ENCODE measurements around the gene TLL2. TPM values are rescaled to one million over a fixed set of nuclear protein-coding genes. Genes with fewer than 3 reads are reported as not detected.

TLL2 gene
- total RNA-seq, 1 experiment from 2014 or later: 0.14 TPM

- Histone ChIP-seq H3K4me1 (no peaks in the 10 kb centered on the region), H3K36me3 (ENCODE audit: control insufficient read depth, insufficient read depth, low read length) (no peaks in the 10 kb centered on the region), H3K27me3 (replicated peaks; ENCODE audit: control insufficient read depth, insufficient read depth, low read length) (no peaks in the 10 kb centered on the region), H3K9me3 (no peaks in the 10 kb centered on the region), H3K4me3 (ENCODE audit: low read depth, low read length) (no peak overlapping the region)
- no peaks in the 10 kb centered on the region for H3K36me3 Mint-ChIP-seq (ENCODE audit: insufficient read depth, unreplicated experiment)
- ChIA-PET POLR2A (no interaction called here), CTCF (no interaction called here)
- TF ChIP-seq CTCF (IDR thresholded peaks at IDR 0.05; ENCODE audit: insufficient read depth in 1 of 2, low read depth in 1 of 2, low read length in 1 of 2, severe bottlenecking in 1 of 2, unreplicated experiment in 1 of 2): no peak
- H3K27ac Mint-ChIP-seq (ENCODE audit: unreplicated experiment): no peak overlapping the region
- intact Hi-C loops (cut with micrococcal nuclease; ENCODE audit: unreplicated experiment): no loop called here
- no peaks in the 10 kb centered on the region for H3K4me1 Mint-ChIP-seq (ENCODE audit: low read depth, unreplicated experiment)
- no peaks in the 10 kb centered on the region for H3K9me3 Mint-ChIP-seq (ENCODE audit: unreplicated experiment)
- H3K27me3 Mint-ChIP-seq (ENCODE audit: insufficient read depth, unreplicated experiment): peaks cover 7% of the 10 kb centered on the region
- H3K4me3 Mint-ChIP-seq (ENCODE audit: unreplicated experiment): no peak overlapping the region
- no TSS peak for BruUV-seq (replicated peaks)
- no peak for DNase-seq
Observed at GRCh38 chr10:96414303-96414702, 99.4 kb downstream of the TLL2 start.

- Histone ChIP-seq H3K4me1 (no peaks in the 10 kb centered on the region), H3K36me3 (ENCODE audit: control insufficient read depth, insufficient read depth, low read length) (no peaks in the 10 kb centered on the region), H3K9me3 (no peaks in the 10 kb centered on the region), H3K4me3 (ENCODE audit: low read depth, low read length) (no peak overlapping the region), H3K27me3 (replicated peaks; ENCODE audit: control insufficient read depth, insufficient read depth, low read length) (no peaks in the 10 kb centered on the region)
- no peak for DNase-seq
- ChIA-PET CTCF (interaction anchor here (0.6 to 0.8 kb wide), 2 partner anchors 12 to 18 kb away, joined by 3 to 4 read pairs; no protein-coding TSS in a partner anchor), POLR2A (no interaction called here)
- no peak for TF ChIP-seq CTCF (IDR thresholded peaks at IDR 0.05; ENCODE audit: insufficient read depth in 1 of 2, low read depth in 1 of 2, low read length in 1 of 2, severe bottlenecking in 1 of 2, unreplicated experiment in 1 of 2)
- Mint-ChIP-seq H3K27me3 (ENCODE audit: insufficient read depth, unreplicated experiment) (peaks cover 7% of the 10 kb centered on the region), H3K4me3 (ENCODE audit: unreplicated experiment) (no peak overlapping the region), H3K27ac (ENCODE audit: unreplicated experiment) (no peak overlapping the region), H3K4me1 (ENCODE audit: low read depth, unreplicated experiment) (no peaks in the 10 kb centered on the region), H3K36me3 (ENCODE audit: insufficient read depth, unreplicated experiment) (no peaks in the 10 kb centered on the region), H3K9me3 (ENCODE audit: unreplicated experiment) (no peaks in the 10 kb centered on the region)
- intact Hi-C loops (cut with micrococcal nuclease; ENCODE audit: unreplicated experiment): no loop called here
- no TSS peak for BruUV-seq (replicated peaks)
Observed at GRCh38 chr10:96413151-96413787, 100.5 kb downstream of the TLL2 start.

GRCh38 chr10:96411716-96412320 is 101.9 kb downstream of the TLL2 start:
- H3K36me3 Mint-ChIP-seq (ENCODE audit: insufficient read depth, unreplicated experiment): no peaks in the 10 kb centered on the region
- DNase-seq: no peak
- H3K27me3 Mint-ChIP-seq (ENCODE audit: insufficient read depth, unreplicated experiment): peaks cover 16% of the 10 kb centered on the region
- no peak overlapping the region for H3K27ac Mint-ChIP-seq (ENCODE audit: unreplicated experiment)
- no peak for TF ChIP-seq CTCF (IDR thresholded peaks at IDR 0.05; ENCODE audit: insufficient read depth in 1 of 2, low read depth in 1 of 2, low read length in 1 of 2, severe bottlenecking in 1 of 2, unreplicated experiment in 1 of 2)
- no peaks in the 10 kb centered on the region for H3K4me1 Mint-ChIP-seq (ENCODE audit: low read depth, unreplicated experiment)
- no TSS peak for BruUV-seq (replicated peaks)
- POLR2A ChIA-PET: no interaction called here
- no peaks in the 10 kb centered on the region for H3K36me3 ChIP-seq (ENCODE audit: control insufficient read depth, insufficient read depth, low read length)
- intact Hi-C loops (cut with micrococcal nuclease; ENCODE audit: unreplicated experiment): no loop called here
- no peak overlapping the region for H3K4me3 Mint-ChIP-seq (ENCODE audit: unreplicated experiment)
- H3K9me3 Mint-ChIP-seq (ENCODE audit: unreplicated experiment): no peaks in the 10 kb centered on the region
- no peaks in the 10 kb centered on the region for H3K4me1 ChIP-seq
- no peaks in the 10 kb centered on the region for H3K9me3 ChIP-seq
- H3K4me3 ChIP-seq (ENCODE audit: low read depth, low read length): no peak overlapping the region
- CTCF ChIA-PET: interaction anchor here (0.7 kb wide), 1 partner anchor 1583 kb away, joined by 13 read pairs; no protein-coding TSS in a partner anchor
- no peaks in the 10 kb centered on the region for H3K27me3 ChIP-seq (replicated peaks; ENCODE audit: control insufficient read depth, insufficient read depth, low read length)
